ENCODE measurements around the gene SPEG.

The SPEG gene

GRCh38 chr2:219425238-219426067 is 9.2 kb upstream of the SPEG start:
- Histone ChIP-seq H3K27ac (no peak overlapping the region), H3K9me3 (ENCODE audit: low read depth, low read length) (no peaks in the 10 kb centered on the region), H3K36me3 (ENCODE audit: insufficient read depth, low read length) (no peaks in the 10 kb centered on the region), H3K4me3 (no peak overlapping the region), H3K9ac (ENCODE audit: insufficient read length) (no peak overlapping the region)
- DNase-seq (ENCODE audit: low read depth, low spot score): no peak
- TF ChIP-seq EZH2 (IDR thresholded peaks at IDR 0.05): no peak
- TF ChIP-seq FOXP2 (optimal IDR thresholded peaks at IDR 0.05; ENCODE audit: control extremely low read depth, extremely low read length, insufficient read depth): no peak
- TF ChIP-seq POLR2AphosphoS5 (IDR thresholded peaks at IDR 0.05; ENCODE audit: borderline replicate concordance, low read depth, low read length): no peak

GRCh38 chr2:219426068-219426443 is 8.6 kb upstream of the SPEG start:
- TF ChIP-seq POLR2AphosphoS5 (IDR thresholded peaks at IDR 0.05; ENCODE audit: borderline replicate concordance, low read depth, low read length): no peak
- TF ChIP-seq FOXP2 (optimal IDR thresholded peaks at IDR 0.05; ENCODE audit: control extremely low read depth, extremely low read length, insufficient read depth): no peak
- no peak for TF ChIP-seq EZH2 (IDR thresholded peaks at IDR 0.05)
- no peak for DNase-seq (ENCODE audit: low read depth, low spot score)
- Histone ChIP-seq H3K36me3 (ENCODE audit: insufficient read depth, low read length) (no peaks in the 10 kb centered on the region), H3K4me3 (no peak overlapping the region), H3K27ac (no peak overlapping the region), H3K9ac (ENCODE audit: insufficient read length) (no peak overlapping the region), H3K9me3 (ENCODE audit: low read depth, low read length) (no peaks in the 10 kb centered on the region)

DNA sequence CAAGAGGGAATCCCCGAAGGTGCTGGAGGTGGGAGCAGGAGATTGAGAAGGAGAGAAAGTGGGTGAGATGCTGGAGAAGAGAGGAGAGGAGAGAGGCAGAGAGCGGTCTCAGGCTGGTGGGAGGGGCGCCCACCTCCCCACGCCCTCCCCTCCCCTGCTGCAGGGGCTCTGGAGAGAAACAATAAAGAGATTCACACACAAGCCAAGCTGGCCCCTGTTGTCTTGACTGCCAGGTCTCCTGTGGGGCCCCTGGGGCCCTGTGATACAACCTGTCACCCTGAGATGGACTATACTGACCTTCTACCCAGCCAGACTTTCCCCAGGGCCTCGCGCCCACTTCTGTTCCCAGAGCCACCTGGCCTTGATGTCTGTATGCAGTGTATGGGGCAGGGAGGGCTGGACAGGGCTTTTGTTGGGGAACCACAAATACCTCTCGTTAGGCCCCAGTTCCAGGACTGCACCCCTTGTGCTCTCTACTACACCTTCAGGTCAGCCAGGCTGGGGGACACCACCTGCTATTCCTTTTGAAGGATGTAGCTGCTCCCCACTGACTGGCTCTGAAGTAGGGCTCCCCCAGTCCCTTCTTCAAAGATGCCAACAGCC is 8.0 kb upstream of the SPEG start:
- H3K9ac ChIP-seq (ENCODE audit: insufficient read length): no peak overlapping the region
- H3K27ac ChIP-seq: no peak overlapping the region
- no peak for TF ChIP-seq FOXP2 (optimal IDR thresholded peaks at IDR 0.05; ENCODE audit: control extremely low read depth, extremely low read length, insufficient read depth)
- no peak for TF ChIP-seq EZH2 (IDR thresholded peaks at IDR 0.05)
- no peak for TF ChIP-seq POLR2AphosphoS5 (IDR thresholded peaks at IDR 0.05; ENCODE audit: borderline replicate concordance, low read depth, low read length)
- H3K9me3 ChIP-seq (ENCODE audit: low read depth, low read length): no peaks in the 10 kb centered on the region
- H3K36me3 ChIP-seq (ENCODE audit: insufficient read depth, low read length): no peaks in the 10 kb centered on the region
- no peak for DNase-seq (ENCODE audit: low read depth, low spot score)
- no peak overlapping the region for H3K4me3 ChIP-seq

GRCh38 chr2:219428469-219428868 is 6.2 kb upstream of the SPEG start:
- no peak for DNase-seq (ENCODE audit: low read depth, low spot score)
- Histone ChIP-seq H3K36me3 (ENCODE audit: insufficient read depth, low read length) (no peaks in the 10 kb centered on the region), H3K27ac (no peak overlapping the region), H3K4me3 (no peak overlapping the region), H3K9me3 (ENCODE audit: low read depth, low read length) (no peaks in the 10 kb centered on the region), H3K9ac (ENCODE audit: insufficient read length) (no peak overlapping the region)
- TF ChIP-seq FOXP2 (optimal IDR thresholded peaks at IDR 0.05; ENCODE audit: control extremely low read depth, extremely low read length, insufficient read depth) (no peak), POLR2AphosphoS5 (IDR thresholded peaks at IDR 0.05; ENCODE audit: borderline replicate concordance, low read depth, low read length) (no peak), EZH2 (IDR thresholded peaks at IDR 0.05) (no peak)

DNA sequence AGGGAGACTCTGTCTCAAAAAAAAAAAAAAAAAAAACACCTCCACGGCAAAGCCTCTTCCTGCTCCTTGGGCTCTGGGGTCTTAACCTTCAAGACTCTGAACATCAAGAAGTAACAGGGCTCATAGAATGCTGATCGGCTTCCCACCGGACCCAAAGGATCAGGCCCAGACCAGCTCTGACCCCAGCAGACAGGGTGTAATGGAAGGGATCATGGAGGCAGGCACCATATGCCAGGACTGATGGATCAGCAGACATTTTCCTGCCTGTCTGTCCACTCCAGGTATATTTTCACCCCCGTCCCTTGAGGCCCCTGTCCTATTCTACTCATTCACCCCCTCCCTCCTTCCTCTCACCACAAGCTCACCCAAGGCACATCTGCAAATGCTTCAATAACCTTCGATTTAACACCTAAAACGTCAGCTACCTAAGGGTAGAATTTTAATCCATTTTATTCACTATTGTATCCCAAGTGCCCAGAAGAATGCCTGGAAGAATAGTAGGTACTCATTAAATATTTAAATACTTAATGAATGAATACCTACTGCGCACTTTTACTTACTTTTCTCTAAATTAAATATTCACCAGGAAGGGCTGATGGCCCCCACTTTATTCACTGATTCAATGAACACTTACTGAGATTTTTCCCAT is 4.6 kb upstream of the SPEG start:
- Histone ChIP-seq H3K9me3 (ENCODE audit: low read depth, low read length) (no peaks in the 10 kb centered on the region), H3K4me3 (no peak overlapping the region), H3K27ac (no peak overlapping the region), H3K36me3 (ENCODE audit: insufficient read depth, low read length) (no peaks in the 10 kb centered on the region), H3K9ac (ENCODE audit: insufficient read length) (no peak overlapping the region)
- DNase-seq (ENCODE audit: low read depth, low spot score): no peak
- no peak for TF ChIP-seq POLR2AphosphoS5 (IDR thresholded peaks at IDR 0.05; ENCODE audit: borderline replicate concordance, low read depth, low read length)
- TF ChIP-seq EZH2 (IDR thresholded peaks at IDR 0.05): no peak
- TF ChIP-seq FOXP2 (optimal IDR thresholded peaks at IDR 0.05; ENCODE audit: control extremely low read depth, extremely low read length, insufficient read depth): no peak

DNA sequence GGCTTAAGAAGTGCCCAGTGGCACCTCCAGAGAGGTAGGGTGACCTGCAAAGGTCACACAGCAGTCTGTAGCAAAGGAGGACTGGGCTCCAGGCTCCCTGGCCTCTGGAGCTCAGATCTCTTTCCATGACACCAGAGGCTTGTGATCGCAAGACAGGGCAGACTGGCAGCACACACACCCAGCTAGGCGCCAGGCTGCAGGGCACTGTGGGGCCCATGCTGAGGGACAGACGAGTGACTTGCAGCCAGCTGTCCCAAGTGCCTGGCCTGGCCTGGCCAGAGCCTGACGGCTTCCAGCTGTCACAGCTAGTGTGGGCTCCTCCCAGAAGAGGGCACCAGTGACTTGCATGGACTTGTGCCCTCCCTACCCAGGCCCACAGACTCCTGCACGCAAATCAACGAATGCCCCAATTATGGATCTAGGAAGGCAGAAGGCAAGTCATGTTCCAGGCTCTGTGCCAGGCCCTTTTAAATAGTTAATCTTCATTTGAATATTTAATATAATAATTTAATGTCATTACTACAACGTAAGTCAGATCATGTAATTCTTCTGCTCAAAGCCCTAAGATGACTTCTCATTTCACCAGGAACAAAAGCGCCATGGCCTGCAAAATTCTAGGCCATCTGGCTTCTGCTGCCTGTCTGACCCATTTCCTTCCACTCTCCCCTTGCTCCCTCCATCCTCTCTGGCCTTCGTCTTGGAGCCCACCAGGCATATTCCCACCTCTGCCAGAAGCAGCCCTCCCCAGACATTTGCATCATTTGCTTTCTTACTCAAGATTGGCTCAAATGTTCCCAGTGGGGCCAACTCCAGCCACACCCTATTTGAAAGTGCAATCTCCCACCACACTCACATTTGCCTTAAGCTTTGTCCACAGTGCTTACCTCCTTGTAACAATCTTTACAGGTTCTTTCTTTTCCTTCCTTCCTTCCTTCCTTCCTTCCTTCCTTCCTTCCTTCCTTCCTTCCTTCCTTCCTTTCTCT is 3.7 kb upstream of the SPEG start:
- no peak for TF ChIP-seq EZH2 (IDR thresholded peaks at IDR 0.05)
- no peak for TF ChIP-seq POLR2AphosphoS5 (IDR thresholded peaks at IDR 0.05; ENCODE audit: borderline replicate concordance, low read depth, low read length)
- no peak for TF ChIP-seq FOXP2 (optimal IDR thresholded peaks at IDR 0.05; ENCODE audit: control extremely low read depth, extremely low read length, insufficient read depth)
- H3K9ac ChIP-seq (ENCODE audit: insufficient read length): no peak overlapping the region
- no peak overlapping the region for H3K27ac ChIP-seq
- DNase-seq (ENCODE audit: low read depth, low spot score): no peak
- no peak overlapping the region for H3K4me3 ChIP-seq
- no peaks in the 10 kb centered on the region for H3K9me3 ChIP-seq (ENCODE audit: low read depth, low read length)
- H3K36me3 ChIP-seq (ENCODE audit: insufficient read depth, low read length): no peaks in the 10 kb centered on the region

DNA sequence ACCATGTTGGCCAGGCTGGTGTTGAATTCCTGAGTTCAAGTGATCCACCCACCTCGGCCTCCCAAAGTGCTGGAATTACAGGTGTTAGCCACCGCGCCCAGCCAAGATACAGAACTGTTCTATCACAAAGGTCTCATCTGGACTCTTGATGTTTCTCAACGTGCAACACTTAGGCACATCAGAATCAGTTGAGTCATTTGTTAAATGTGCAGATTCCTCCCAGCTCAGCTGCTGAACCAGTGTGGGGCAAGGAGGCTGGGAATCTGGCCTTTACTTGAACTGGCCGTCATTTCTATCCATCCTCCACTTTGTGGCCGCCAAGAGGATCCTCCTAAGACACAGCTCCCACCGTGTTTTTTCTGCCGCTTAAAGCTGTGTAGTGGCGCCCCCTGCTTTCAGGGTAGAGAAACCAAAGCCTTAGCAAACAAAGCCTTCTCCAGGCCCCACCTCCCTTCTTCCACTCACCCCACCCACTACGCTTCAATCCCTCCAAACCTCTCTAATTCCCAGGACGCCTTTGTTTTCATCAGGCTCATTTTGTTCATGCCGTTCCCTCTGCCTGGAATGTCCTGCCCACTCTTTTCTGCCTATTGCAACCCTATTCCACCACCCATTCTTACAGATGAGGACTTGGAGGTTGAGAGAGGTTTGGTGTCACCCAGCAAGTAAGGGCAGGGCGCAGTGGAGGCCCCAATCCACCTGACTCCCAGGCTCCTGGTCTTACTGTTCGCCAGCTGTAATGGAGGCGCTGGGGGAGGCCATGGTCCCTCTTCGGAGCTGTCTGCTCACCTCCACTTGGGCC is 776 bp upstream of the SPEG start:
- DNase-seq (ENCODE audit: low read depth, low spot score): no peak
- Histone ChIP-seq H3K36me3 (ENCODE audit: insufficient read depth, low read length) (no peaks in the 10 kb centered on the region), H3K4me3 (no peak overlapping the region), H3K27ac (no peak overlapping the region), H3K9ac (ENCODE audit: insufficient read length) (no peak overlapping the region), H3K9me3 (ENCODE audit: low read depth, low read length) (no peaks in the 10 kb centered on the region)
- TF ChIP-seq POLR2AphosphoS5 (IDR thresholded peaks at IDR 0.05; ENCODE audit: borderline replicate concordance, low read depth, low read length) (no peak), FOXP2 (optimal IDR thresholded peaks at IDR 0.05; ENCODE audit: control extremely low read depth, extremely low read length, insufficient read depth) (no peak), EZH2 (IDR thresholded peaks at IDR 0.05) (no peak)

Data from SK-N-MC (cell line).